Measurements from ENCODE around the gene ZC3H4. TPM values are rescaled to one million over a fixed set of nuclear protein-coding genes. Genes with fewer than 3 reads are reported as not detected.

Gene ZC3H4
- total and polyA plus RNA-seq, 2 donors (not counting 3 experiments of a cell fraction or from before 2014, with no cell fraction given): 6.2 to 63.9 TPM

Other genes with a start within 250 kb of the ZC3H4 start
- 0.62 TPM in 1 of 2 replicates, not detected in the other for gene NPAS1, start 93.9 kb downstream of the ZC3H4 start, total RNA-seq
- gene NPAS1, start 93.9 kb downstream of the ZC3H4 start, polyA plus RNA-seq: 0.18 and 0.40 TPM in 2 replicates
- 40.4 and 43.1 TPM in 2 replicates for gene TMEM160, start 65.2 kb downstream of the ZC3H4 start, total RNA-seq
- 79.9 and 103 TPM in 2 replicates for gene TMEM160, start 65.2 kb downstream of the ZC3H4 start, polyA plus RNA-seq
- 219 and 223 TPM in 2 replicates for gene SAE1, start 17.1 kb upstream of the ZC3H4 start, total RNA-seq
- 145 and 165 TPM in 2 replicates for gene SAE1, start 17.1 kb upstream of the ZC3H4 start, polyA plus RNA-seq
- 27.6 and 35.7 TPM in 2 replicates for gene BBC3, start 117.4 kb upstream of the ZC3H4 start, total RNA-seq
- 11.3 and 15.8 TPM in 2 replicates for gene BBC3, start 117.4 kb upstream of the ZC3H4 start, polyA plus RNA-seq
- gene CCDC9, start 142.7 kb upstream of the ZC3H4 start, total RNA-seq: 26.9 and 29.0 TPM in 2 replicates
- 4.6 and 6.0 TPM in 2 replicates for gene CCDC9, start 142.7 kb upstream of the ZC3H4 start, polyA plus RNA-seq
- gene INAFM1, start 161.1 kb upstream of the ZC3H4 start, total RNA-seq: 8.3 and 9.4 TPM in 2 replicates
- gene INAFM1, start 161.1 kb upstream of the ZC3H4 start, polyA plus RNA-seq: 2.8 and 3.0 TPM in 2 replicates
- 0.49 TPM in 1 of 2 replicates, not detected in the other for gene C5AR1, start 196.1 kb upstream of the ZC3H4 start, total RNA-seq
- 0.11 and 0.16 TPM in 2 replicates for gene C5AR1, start 196.1 kb upstream of the ZC3H4 start, polyA plus RNA-seq
- not detected in 2 replicates for gene C5AR2, start 218.4 kb upstream of the ZC3H4 start, total RNA-seq
- not detected in 2 replicates for gene C5AR2, start 218.4 kb upstream of the ZC3H4 start, polyA plus RNA-seq
- 15.8 and 20.7 TPM in 2 replicates for gene DHX34, start 235.5 kb upstream of the ZC3H4 start, total RNA-seq
- 12.8 and 15.9 TPM in 2 replicates for gene DHX34, start 235.5 kb upstream of the ZC3H4 start, polyA plus RNA-seq